Pancreas (tissue), 10 donors: ENCODE measurements around the gene RADIL. TPM values are rescaled to one million over a fixed set of nuclear protein-coding genes. Genes with fewer than 3 reads are reported as not detected.

ENCODE experiments used
- ATAC-seq, 4 donors: fragments of 200-7000 bp; cut with Tn5 transposase; one replicate each; pipeline versions ENCODE4 v1.8.0 to v1.9.1; 2020; ENCODE audit warnings: mild to moderate bottlenecking in 4 of 4, moderate library complexity in 4 of 4
- DNase-seq, 6 donors: peaks; one replicate each; pipeline ENCODE4 v3.0.0-alpha.2; 2020
- FAIRE-seq: peaks from 2 replicates; lab custom pipeline; 2012; peaks lifted over from hg19 to GRCh38; lab: Jason Lieb, UNC
- H3K27ac ChIP-seq, 4 donors: fragments of 200-600 bp; sonication (generic); 1 replicate in 3 of 4; 2 replicates in 1 of 4; pipeline versions ENCODE4 v1.5.0 to v1.8.0; 2020
- H3K27me3 ChIP-seq, 4 donors: fragments of 200-600 bp; one replicate each; pipeline ENCODE4 v1.8.0; 2021
- H3K36me3 ChIP-seq, 3 donors: fragments of 200-600 bp; sonication (generic) in 1 of 3; one replicate each; pipeline versions ENCODE4 v1.5.0 to v1.8.0; 2020 to 2021
- H3K4me1 ChIP-seq, 3 donors: fragments of 200-600 bp; one replicate each; pipeline ENCODE4 v1.8.0; 2021
- H3K4me3 ChIP-seq, 4 donors: fragments of 200-600 bp; sonication (generic) in 2 of 4; one replicate each; pipeline versions ENCODE4 v1.5.0 to v1.8.0; 2020 to 2021
- H3K9me3 ChIP-seq, 4 donors: fragments of 200-600 bp; one replicate each; pipeline ENCODE4 v1.8.0; 2021
- WGBS, 2 donors: extraction: QIAGEN DNeasy Blood & Tissue Kit; methylation state at CpG; one replicate each; pipeline ENCODE4 v1.1.7; 2013; 5-methylcytosine and 5-hydroxymethylcytosine counted together
- intact Hi-C, 3 donors: fragments of 100-400 bp; cut with DNase I; formaldehyde crosslinking; loops; one replicate each; pipeline versions ENCODE4 v1.11.1 to v1.14.2; 2022
- polyA plus RNA-seq, 2 donors: library from polyadenylated mRNA; stranded (reverse); fragments of 200-250 nt; gene quantifications; one replicate each; pipeline ENCODE4 v1.2.3, GENCODE V29; 2013
- total RNA-seq, 6 donors: library from RNA; stranded (reverse); fragmentation: NEBNext Ultra II Directional in 4 of 6; extraction: Animal tissue kit (Norgen Biotek cat#: 25700) in 4 of 6; gene quantifications; one replicate each; pipeline versions ENCODE4 v1.2.1 to v1.2.4, GENCODE V29; 2021 to 2023
- TF ChIP-seq, protein P1 (sequence below), 4 donors: fragments of 200-600 bp; sonication (generic) in 3 of 4; IDR thresholded peaks; one replicate each; pipeline versions ENCODE4 v1.5.0 to v1.8.0; 2021; ENCODE audit warnings: antibody characterized with exemption in 4 of 4
- donor health status: healthy with polysubstance abuse.
- donor health status: DM: no; HTN: no; CAD: no; lungs with moderate emphysema.
- donor health status: DM: no; HTN: no; CAD: no.
- donor health status: control.
- donor health status: control.
- donor health status: Bipolar disorder and iron deficiency.
- donor health status: DM: yes; HTN: yes; CAD: no.
- donor health status: DM: no; HTN: no; CAD: no.
- donor health status: DM: no; HTN: no; CAD: no.
- donor health status: DM: yes; HTN: yes; CAD: no.

RADIL gene
- total and polyA plus RNA-seq, 8 donors, result 0.58 to 11.2 (median 3.5) TPM

DNA sequence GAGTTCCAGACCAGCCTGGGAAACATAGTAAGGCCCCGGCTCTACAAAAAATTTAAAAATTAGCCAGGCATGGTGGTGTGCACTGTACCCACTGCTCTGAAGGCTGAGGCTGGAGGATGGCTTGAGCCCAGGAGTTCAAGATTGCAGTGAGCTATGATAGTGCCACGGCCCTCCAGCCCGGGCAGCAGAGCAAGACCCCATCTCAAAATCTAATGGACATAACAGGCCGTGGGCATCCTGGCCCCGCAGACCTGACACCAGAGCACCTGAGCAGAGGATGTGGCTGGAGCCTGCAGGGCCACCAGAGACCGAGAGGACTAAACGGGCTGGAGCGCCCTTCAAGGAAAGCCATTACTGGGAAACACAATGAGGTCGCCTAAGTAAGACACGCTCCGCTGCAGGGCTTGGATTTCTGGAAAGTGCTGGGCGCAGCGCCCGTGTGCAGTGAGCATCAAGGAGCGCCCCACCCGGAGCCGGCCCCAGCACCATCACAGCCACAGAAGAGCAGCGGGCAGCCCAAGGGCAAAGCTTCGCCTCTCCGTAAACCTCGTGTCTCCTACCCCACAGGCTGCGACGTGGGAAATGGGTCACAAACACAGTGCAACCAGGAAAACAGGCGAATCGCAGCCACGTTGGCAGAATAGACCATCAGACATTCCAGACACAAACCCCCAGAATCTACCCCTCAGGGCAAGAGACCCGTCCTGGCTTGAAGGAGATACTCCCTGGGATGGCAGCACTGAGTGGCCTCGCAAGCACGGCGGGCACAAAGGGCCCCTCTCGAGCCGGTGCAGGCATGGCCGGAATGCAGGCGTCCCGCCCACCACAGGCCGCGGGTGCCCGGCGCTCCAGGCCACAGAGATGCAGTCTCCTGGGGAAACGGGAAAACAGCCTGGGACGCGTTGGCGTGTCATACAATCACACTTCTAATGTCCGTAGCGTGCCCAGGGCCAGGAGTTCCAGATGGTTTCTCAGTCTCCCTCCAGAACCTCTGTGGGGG, 4.9 kb downstream of the RADIL start:
- ATAC-seq, result no peak
- H3K27ac ChIP-seq, result no peak overlapping the region
- H3K36me3 ChIP-seq, result no peaks in the 10 kb centered on the region
- H3K4me1 ChIP-seq, result peaks cover 0 to 7% (median 0%) of the 10 kb centered on the region in 3 donors
- no peaks in the 10 kb centered on the region for H3K9me3 ChIP-seq
- intact Hi-C loops, result loop anchor here in 1 of 3 donors (5.0 kb wide), 1 partner anchor 46 kb away; no protein-coding TSS in a partner anchor
- whole genome bisulfite sequencing, 2 donors, result 75 to 89% methylated on average over 45 of the region's 45 CpGs
- no peak overlapping the region for H3K4me3 ChIP-seq
- TF ChIP-seq, protein P1, sequence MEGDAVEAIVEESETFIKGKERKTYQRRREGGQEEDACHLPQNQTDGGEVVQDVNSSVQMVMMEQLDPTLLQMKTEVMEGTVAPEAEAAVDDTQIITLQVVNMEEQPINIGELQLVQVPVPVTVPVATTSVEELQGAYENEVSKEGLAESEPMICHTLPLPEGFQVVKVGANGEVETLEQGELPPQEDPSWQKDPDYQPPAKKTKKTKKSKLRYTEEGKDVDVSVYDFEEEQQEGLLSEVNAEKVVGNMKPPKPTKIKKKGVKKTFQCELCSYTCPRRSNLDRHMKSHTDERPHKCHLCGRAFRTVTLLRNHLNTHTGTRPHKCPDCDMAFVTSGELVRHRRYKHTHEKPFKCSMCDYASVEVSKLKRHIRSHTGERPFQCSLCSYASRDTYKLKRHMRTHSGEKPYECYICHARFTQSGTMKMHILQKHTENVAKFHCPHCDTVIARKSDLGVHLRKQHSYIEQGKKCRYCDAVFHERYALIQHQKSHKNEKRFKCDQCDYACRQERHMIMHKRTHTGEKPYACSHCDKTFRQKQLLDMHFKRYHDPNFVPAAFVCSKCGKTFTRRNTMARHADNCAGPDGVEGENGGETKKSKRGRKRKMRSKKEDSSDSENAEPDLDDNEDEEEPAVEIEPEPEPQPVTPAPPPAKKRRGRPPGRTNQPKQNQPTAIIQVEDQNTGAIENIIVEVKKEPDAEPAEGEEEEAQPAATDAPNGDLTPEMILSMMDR (IDR thresholded peaks at IDR 0.05), result no peak
- no peak for DNase-seq
- no peak for FAIRE-seq
- H3K27me3 ChIP-seq, result no peaks in the 10 kb centered on the region

DNA sequence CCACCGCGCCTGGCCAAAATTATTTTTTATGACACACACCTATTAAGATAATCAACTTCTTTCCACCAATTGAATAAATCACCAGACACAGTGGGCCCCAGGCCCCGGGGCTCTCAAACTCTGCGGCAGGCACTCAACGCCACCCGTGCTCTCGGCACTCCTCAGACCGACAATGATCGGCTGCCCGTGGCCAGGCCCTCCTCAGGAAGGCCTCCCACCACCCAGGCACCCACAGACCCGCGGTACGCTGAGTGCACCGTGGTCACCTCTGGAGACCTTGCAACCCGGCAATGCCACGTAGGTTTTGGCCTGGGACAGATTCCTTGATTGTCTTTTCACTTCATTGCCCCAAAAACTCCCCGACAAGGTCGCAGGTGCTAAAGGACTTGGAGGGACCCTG, 6.9 kb downstream of the RADIL start:
- intact Hi-C loops, result loop anchor here in 1 of 3 donors (5.0 kb wide), 1 partner anchor 44 kb away; no protein-coding TSS in a partner anchor
- WGBS, 2 donors, result 94 to 98% methylated on average over 18 of the region's 18 CpGs
- no peak for DNase-seq
- TF ChIP-seq, protein P1 (IDR thresholded peaks at IDR 0.05), result no peak
- H3K27me3 ChIP-seq, result no peaks in the 10 kb centered on the region
- no peaks in the 10 kb centered on the region for H3K4me1 ChIP-seq
- no peak overlapping the region for H3K4me3 ChIP-seq
- ATAC-seq, result no peak
- no peaks in the 10 kb centered on the region for H3K9me3 ChIP-seq
- H3K27ac ChIP-seq, result no peak overlapping the region
- no peaks in the 10 kb centered on the region for H3K36me3 ChIP-seq
- no peak for FAIRE-seq

DNA sequence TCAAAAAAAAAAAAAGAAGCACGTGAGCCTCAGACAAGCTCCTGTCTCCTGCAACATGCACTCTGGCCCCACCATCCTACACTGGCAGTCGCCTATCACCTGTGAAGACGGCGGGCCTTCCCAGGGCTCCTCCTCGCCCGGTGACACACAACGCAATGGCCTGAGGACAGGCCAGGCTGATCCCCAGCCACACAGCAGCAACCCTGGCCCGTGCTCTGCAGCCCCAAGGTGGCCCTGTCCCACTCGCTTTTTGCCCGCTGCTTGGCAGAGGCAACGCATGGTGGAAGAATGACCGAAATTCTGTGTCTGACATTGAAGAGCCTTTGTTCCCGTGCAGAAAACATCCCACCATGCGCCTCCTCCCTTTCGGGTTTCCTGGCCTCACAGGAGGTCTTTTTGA, 8.1 kb downstream of the RADIL start:
- DNase-seq (no peak), FAIRE-seq (no peak), ATAC-seq (no peak)
- intact Hi-C loops, result loop anchor here in 1 of 3 donors (5.0 kb wide), 1 partner anchor 43 kb away; no protein-coding TSS in a partner anchor
- Histone ChIP-seq H3K27me3 (no peaks in the 10 kb centered on the region), H3K36me3 (no peaks in the 10 kb centered on the region), H3K9me3 (no peaks in the 10 kb centered on the region), H3K27ac (no peak overlapping the region), H3K4me1 (no peaks in the 10 kb centered on the region), H3K4me3 (no peak overlapping the region)
- 86 to 91% methylated on average over 15 of the region's 15 CpGs for WGBS, 2 donors
- TF ChIP-seq, protein P1 (IDR thresholded peaks at IDR 0.05), result no peak

DNA sequence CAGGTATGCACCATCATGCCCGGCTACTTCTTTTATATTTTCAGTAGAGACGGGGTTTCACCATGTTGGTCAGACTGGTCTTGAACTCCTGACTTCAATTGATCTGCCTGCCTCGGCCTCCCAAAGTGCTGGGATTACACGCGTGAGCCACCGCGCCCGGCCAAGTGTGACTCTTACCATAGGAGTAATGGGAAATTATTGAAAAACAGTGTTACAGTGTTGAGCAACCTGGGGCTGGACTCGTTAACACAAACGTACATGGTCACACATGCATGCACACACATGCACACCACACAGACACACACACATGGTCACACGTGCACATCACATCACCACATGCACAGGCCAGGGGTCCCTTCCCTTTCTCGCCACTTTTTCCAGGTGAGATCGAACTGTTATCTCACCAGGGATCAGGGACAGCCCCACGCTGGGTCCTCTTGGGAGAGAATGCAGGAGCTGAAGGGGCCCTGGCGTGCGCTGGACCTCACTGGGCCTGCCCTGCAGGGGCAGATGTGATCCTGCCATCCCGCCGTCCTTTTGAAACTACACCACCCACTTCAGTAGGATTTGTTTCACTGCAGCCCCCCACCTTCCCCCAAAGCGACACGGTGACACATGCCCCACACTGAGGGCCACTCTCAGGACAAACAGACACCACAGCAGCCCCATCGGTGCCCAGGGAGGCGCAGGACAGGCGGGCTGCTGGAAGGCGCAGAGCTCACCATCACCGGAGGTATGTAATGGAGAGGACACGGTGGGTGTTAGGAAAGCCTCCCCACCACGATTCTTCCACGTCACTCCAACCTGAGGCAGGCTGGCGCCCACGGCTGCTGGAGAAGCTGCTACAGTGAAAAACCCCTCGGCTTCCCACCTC, 10.2 kb downstream of the RADIL start:
- ATAC-seq, result no peak
- no peaks in the 10 kb centered on the region for H3K36me3 ChIP-seq
- H3K27ac ChIP-seq, result no peak overlapping the region
- intact Hi-C loops, result no loop called here
- H3K27me3 ChIP-seq, result no peaks in the 10 kb centered on the region
- TF ChIP-seq, protein P1 (IDR thresholded peaks at IDR 0.05), result no peak
- H3K4me1 ChIP-seq, result no peaks in the 10 kb centered on the region
- no peak for FAIRE-seq
- no peaks in the 10 kb centered on the region for H3K9me3 ChIP-seq
- DNase-seq, result no peak
- H3K4me3 ChIP-seq, result no peak overlapping the region
- 76 to 86% methylated on average over 31 of the region's 31 CpGs for WGBS, 2 donors
